Glomerular visceral epithelial cell (primary cell): Measurements from ENCODE around the gene FOXI3.
"Not testable (repeated sequence)": the region's sequence is repeated elsewhere in the genome, so short reads cannot be mapped to it uniquely, and the experiment has no call there.

Experiments
- DNase-seq: peaks from one replicate; pipeline ENCODE4 v3.0.0-alpha.2; 2016; ENCODE audit errors: extremely low spot score

The FOXI3 gene

GRCh38 chr2:88442061-88442460 is 10.4 kb downstream of the FOXI3 start:
- no peak for DNase-seq

- no peak for DNase-seq
Measured at GRCh38 chr2:88437010-88437409, 15.5 kb downstream of the FOXI3 start.

DNA sequence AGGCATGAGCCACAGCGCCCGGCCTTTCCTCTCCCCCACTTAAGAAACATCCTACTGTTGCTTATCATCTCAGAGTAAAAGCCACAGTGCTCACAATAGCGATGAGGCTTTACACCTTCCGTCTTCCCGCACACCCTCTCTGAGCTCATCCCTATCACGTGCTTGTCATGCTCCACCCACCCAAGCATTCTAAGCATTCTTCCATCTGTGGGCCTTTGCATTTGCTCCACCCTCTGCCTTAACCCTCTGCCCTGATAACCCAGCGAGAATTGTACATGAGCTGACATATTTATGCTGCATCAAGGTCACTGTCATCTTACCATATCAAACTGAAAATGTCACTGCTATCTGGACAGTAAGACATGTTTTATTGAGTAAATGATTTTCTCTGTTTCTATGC is 22.6 kb downstream of the FOXI3 start:
- DNase-seq: no peak

GRCh38 chr2:88423733-88424132 is 28.8 kb downstream of the FOXI3 start:
- DNase-seq: no peak

GRCh38 chr2:88419051-88419450 is 33.4 kb downstream of the FOXI3 start:
- DNase-seq: not testable (repeated sequence)

DNA sequence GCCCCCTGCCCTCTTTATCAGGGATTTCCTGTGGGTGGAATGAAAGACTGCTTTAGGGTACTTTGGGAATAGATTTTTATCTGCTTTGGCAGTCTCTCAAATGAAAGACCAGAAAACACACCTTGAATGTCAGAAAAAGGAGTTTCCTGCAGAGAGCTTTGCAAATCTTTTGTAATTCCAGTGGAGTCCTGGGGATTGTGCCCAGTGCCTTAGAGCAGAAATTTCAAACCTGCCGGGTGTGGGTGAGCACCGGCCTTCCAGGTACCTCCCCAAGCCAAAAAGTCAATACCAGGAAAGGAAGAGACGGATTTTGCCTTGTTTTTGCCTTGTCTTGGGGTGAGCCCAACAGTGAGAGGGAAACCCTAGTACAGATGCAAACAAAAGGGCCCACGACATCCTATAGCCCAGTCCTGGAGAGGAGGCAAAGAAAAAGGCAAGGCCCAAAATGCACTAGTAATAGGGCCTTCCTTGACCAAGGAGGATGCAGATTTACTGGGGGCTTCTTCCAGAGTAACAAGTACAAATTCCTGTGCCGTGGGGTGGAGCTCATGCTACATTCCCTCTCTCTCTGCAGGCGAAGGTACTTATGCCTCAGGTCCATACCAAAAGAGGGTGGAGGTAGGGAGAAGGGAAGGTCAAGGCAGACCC is 36.4 kb downstream of the FOXI3 start:
- no peak for DNase-seq

DNA sequence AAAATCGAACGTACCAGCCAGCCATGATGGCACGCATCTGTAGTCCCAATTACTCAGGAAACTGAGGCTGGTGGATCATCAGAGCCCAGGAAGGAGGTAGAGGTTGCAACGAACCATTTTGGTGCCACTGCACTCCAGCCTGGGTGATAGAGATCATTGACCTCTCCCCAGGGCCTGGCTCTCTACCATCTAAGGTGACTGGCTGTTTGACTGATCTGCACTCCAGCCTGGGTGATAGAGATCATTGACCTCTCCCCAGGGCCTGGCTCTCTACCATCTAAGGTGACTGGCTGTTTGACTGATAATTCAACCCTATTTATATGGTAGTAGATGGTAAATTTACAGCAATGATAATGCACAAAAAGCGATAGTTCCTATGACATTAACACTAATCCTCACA is 43.6 kb downstream of the FOXI3 start:
- DNase-seq: not testable (repeated sequence)

GRCh38 chr2:88400037-88400767 is 52.3 kb downstream of the FOXI3 start:
- DNase-seq: no peak

GRCh38 chr2:88398180-88398579 is 54.3 kb downstream of the FOXI3 start:
- DNase-seq: no peak
